ENCODE measurements around the gene PCNX3.

- no peak for TF ChIP-seq CTCF (IDR thresholded peaks at IDR 0.05)
- no peak for TF ChIP-seq POLR2A (IDR thresholded peaks at IDR 0.05)
- no peak for TF ChIP-seq POLR2AphosphoS5 (IDR thresholded peaks at IDR 0.05)
Observed at GRCh38 chr11:65611758-65612603, 3.6 kb upstream of the PCNX3 start.
